K562 (cell line): ENCODE results near the gene ASCC1. TPM values are rescaled to one million over a fixed set of nuclear protein-coding genes. Genes with fewer than 3 reads are reported as not detected.

Source experiments
- ARID1B ChIP-seq: fragments of 450-650 bp; IDR thresholded peaks from 2 replicates; pipeline ENCODE4 v1.6.1; 2016; ENCODE audit warnings: antibody characterized with exemption, mild to moderate bottlenecking, inconsistent platforms
- ATF3 ChIP-seq, 2 experiments: fragments of 450-650 bp in 1 of 2; sonication (generic) in 1 of 2; formaldehyde crosslinking in 1 of 2; IDR thresholded peaks in 1 of 2; conservative IDR thresholded peaks in 1 of 2; 2 replicates each; pipeline versions ENCODE4 v1.6.1 to v1.8.1; 2016 to 2023; ENCODE audit warnings: mild to moderate bottlenecking in 2 of 2, moderate library complexity in 2 of 2, inconsistent platforms in 1 of 2, missing genetic modification reagents in 1 of 2
- ATF7 ChIP-seq: fragments of 450-650 bp; IDR thresholded peaks from 2 replicates; pipeline ENCODE4 v1.7.1; 2014; ENCODE audit warnings: mild to moderate bottlenecking, moderate library complexity
- BMI1 ChIP-seq: fragments of 150-350 bp; IDR thresholded peaks from 2 replicates; pipeline ENCODE4 v1.6.1; 2014; ENCODE audit warnings: low read length
- CBFA2T3 ChIP-seq: fragments of 450-650 bp; IDR thresholded peaks from 2 replicates; pipeline ENCODE4 v1.6.1; 2017
- CXXC5 ChIP-seq: fragments of 250-450 bp; sonication (Bioruptor Pico); IDR thresholded peaks from 2 replicates; pipeline ENCODE4 v1.8.0; 2022; ENCODE audit warnings: inconsistent platforms, mild to moderate bottlenecking, moderate library complexity
- FOXJ2 ChIP-seq: fragments of 200-800 bp; sonication (Bioruptor generic); IDR thresholded peaks from 2 replicates; pipeline ENCODE4 v1.6.1; 2016; ENCODE audit warnings: missing genetic modification characterization, missing compliant biosample characterization
- FOXP1 ChIP-seq: sonication (generic); formaldehyde crosslinking; IDR thresholded peaks from 2 replicates; pipeline ENCODE4 v1.8.0; 2022; ENCODE audit warnings: mild to moderate bottlenecking, missing genetic modification reagents
- HES1 ChIP-seq: fragments of 450-650 bp; IDR thresholded peaks from 2 replicates; pipeline ENCODE4 v1.6.1; 2016; ENCODE audit warnings: low read depth, mild to moderate bottlenecking, moderate library complexity
- HMG20B ChIP-seq: fragments of 250-450 bp; sonication (Bioruptor Pico); IDR thresholded peaks from 2 replicates; pipeline ENCODE4 v1.5.0; 2021; ENCODE audit warnings: mild to moderate bottlenecking
- LARP7 ChIP-seq: fragments of 450-650 bp; IDR thresholded peaks from 2 replicates; pipeline ENCODE4 v1.6.1; 2016
- RBBP5 ChIP-seq: fragments of 200-600 bp; sonication (generic); IDR thresholded peaks from 2 replicates; pipeline ENCODE4 v1.6.1; 2012; ENCODE audit warnings: borderline replicate concordance, mild to moderate bottlenecking, low read length, control low read depth, inconsistent platforms; ENCODE audit not compliant: insufficient read depth, poor library complexity, severe bottlenecking
- TBL1XR1 ChIP-seq, 2 experiments: IDR thresholded peaks; 2 replicates each; pipeline ENCODE4 v1.6.1; 2012; ENCODE audit warnings: improper control_type of control experiment in 2 of 2, low read length in 2 of 2, mild to moderate bottlenecking in 1 of 2
- ZBTB1 ChIP-seq: sonication (generic); formaldehyde crosslinking; IDR thresholded peaks from 2 replicates; pipeline ENCODE4 v1.8.1; 2023; ENCODE audit warnings: missing genetic modification reagents, low read depth, mild to moderate bottlenecking, borderline replicate concordance
- ZNF175 ChIP-seq: fragments of 200-800 bp; sonication (Bioruptor generic); IDR thresholded peaks from 2 replicates; pipeline ENCODE4 v1.6.1; 2016; ENCODE audit warnings: low read depth, mild to moderate bottlenecking, missing genetic modification characterization, missing compliant biosample characterization
- ZNF644 ChIP-seq: fragments of 200-800 bp; sonication (Bioruptor generic); IDR thresholded peaks from 2 replicates; pipeline ENCODE4 v1.6.1; 2016; ENCODE audit warnings: low read depth, missing genetic modification characterization, missing compliant biosample characterization
- ZNF668 ChIP-seq: fragments of 250-450 bp; sonication (Bioruptor Pico); IDR thresholded peaks from 2 replicates; pipeline ENCODE4 v1.8.0; 2022; ENCODE audit warnings: mild to moderate bottlenecking, inconsistent platforms
- polyA plus RNA-seq, 8 experiments: library from polyadenylated mRNA; depleted of rRNA in 4 of 8; stranded (reverse) in 5 of 8; unstranded in 3 of 8; fragments of >200 nt; fragmentation: Nextera tagmentation in 2 of 8; fragmentation: Illumina TruSeq in 1 of 8; extraction: Ambion mirVana in 2 of 8; extraction: Trizol in 1 of 8; gene quantifications; 2 replicates each; pipeline versions ENCODE4 v1.2.1 to v1.2.3, GENCODE V29; 2011 to 2014; ENCODE audit warnings: inconsistent platforms in 1 of 8, missing spikeins in 1 of 8
- total RNA-seq, 7 experiments: library from RNA; depleted of rRNA in 6 of 7; stranded (reverse); fragments of >200 nt in 6 of 7; fragmentation: Illumina TruSeq in 2 of 7; extraction: Trizol in 2 of 7; gene quantifications; 2 replicates each; pipeline versions ENCODE4 v1.2.1 to v1.2.3, GENCODE V29; 2011 to 2021; ENCODE audit warnings: low replicate concordance in 1 of 7
- TF ChIP-seq, protein P1 (sequence below), 3 experiments: IDR thresholded peaks in 2 of 3; conservative IDR thresholded peaks in 1 of 3; 2 replicates each; pipeline ENCODE4 v1.5.1; 2011 to 2012; ENCODE audit warnings: low read length in 3 of 3, mild to moderate bottlenecking in 3 of 3, control low read depth in 2 of 3, improper control_type of control experiment in 1 of 3, inconsistent platforms in 1 of 3, low read depth in 1 of 3, mixed read lengths in 1 of 3, moderate library complexity in 1 of 3; ENCODE audit not compliant: insufficient read depth in 2 of 3
- TF ChIP-seq, protein P2 (sequence below), 2 experiments: fragments of 250-450 bp in 1 of 2; fragments of 450-650 bp in 1 of 2; sonication (Bioruptor Pico) in 1 of 2; IDR thresholded peaks; 2 replicates each; pipeline versions ENCODE4 v1.6.1 to v1.8.0; 2016 to 2021; ENCODE audit warnings: mild to moderate bottlenecking in 2 of 2, moderate library complexity in 2 of 2, missing compliant biosample characterization in 1 of 2, missing genetic modification characterization in 1 of 2
- TF ChIP-seq, protein P3 (sequence below): fragments of 450-650 bp; IDR thresholded peaks from 2 replicates; pipeline ENCODE4 v1.6.1; 2016
- TF ChIP-seq, protein P4 (sequence below): fragments of 200-800 bp; sonication (Bioruptor generic); IDR thresholded peaks from 2 replicates; pipeline ENCODE4 v1.6.1; 2017; ENCODE audit warnings: missing genetic modification characterization, missing compliant biosample characterization

The ASCC1 gene
- total and polyA plus RNA-seq, 9 of the 15 experiments (the other 6 are each of a cell fraction or from before 2014, with no cell fraction given): 31.7 to 73.3 (median 52.8) TPM

GRCh38 chr10:72243822-72244437 is 27.9 kb upstream of the ASCC1 start (continued):
- TF ChIP-seq, protein P1, sequence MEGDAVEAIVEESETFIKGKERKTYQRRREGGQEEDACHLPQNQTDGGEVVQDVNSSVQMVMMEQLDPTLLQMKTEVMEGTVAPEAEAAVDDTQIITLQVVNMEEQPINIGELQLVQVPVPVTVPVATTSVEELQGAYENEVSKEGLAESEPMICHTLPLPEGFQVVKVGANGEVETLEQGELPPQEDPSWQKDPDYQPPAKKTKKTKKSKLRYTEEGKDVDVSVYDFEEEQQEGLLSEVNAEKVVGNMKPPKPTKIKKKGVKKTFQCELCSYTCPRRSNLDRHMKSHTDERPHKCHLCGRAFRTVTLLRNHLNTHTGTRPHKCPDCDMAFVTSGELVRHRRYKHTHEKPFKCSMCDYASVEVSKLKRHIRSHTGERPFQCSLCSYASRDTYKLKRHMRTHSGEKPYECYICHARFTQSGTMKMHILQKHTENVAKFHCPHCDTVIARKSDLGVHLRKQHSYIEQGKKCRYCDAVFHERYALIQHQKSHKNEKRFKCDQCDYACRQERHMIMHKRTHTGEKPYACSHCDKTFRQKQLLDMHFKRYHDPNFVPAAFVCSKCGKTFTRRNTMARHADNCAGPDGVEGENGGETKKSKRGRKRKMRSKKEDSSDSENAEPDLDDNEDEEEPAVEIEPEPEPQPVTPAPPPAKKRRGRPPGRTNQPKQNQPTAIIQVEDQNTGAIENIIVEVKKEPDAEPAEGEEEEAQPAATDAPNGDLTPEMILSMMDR (IDR thresholded peaks at IDR 0.05 in 2 of 3, conservative IDR thresholded peaks at IDR 0.05 in 1 of 3; ENCODE audit: insufficient read depth in 2 of 3, low read depth in 1 of 3, low read length in 3 of 3): peak in 2 of 3 experiments; percentile 41 to 50; a peak in 3 of 6 replicates
- peak; percentile 60; the same call in 1 of the 2 replicates for TF ChIP-seq HES1
- no peak for TF ChIP-seq LARP7
- TF ChIP-seq FOXJ2 (tag): no peak
- TF ChIP-seq FOXP1 (CRISPR knock-in tag): 0 out of 2 replicates have a peak, but pooled peaks have one; percentile 33
- no peak for TF ChIP-seq ZBTB1 (CRISPR knock-in tag)
- TF ChIP-seq RBBP5: peak; percentile 21
- TF ChIP-seq CXXC5: peak; percentile 71
- no peak for TF ChIP-seq BMI1
- TF ChIP-seq, protein P2, sequence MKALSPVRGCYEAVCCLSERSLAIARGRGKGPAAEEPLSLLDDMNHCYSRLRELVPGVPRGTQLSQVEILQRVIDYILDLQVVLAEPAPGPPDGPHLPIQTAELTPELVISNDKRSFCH (CRISPR knock-in tag; IDR thresholded peaks at IDR 0.05): no peak
- TF ChIP-seq, protein P2 (tag; IDR thresholded peaks at IDR 0.05): peak; percentile 67; the same call in 1 of the 2 replicates
- TF ChIP-seq, protein P3, sequence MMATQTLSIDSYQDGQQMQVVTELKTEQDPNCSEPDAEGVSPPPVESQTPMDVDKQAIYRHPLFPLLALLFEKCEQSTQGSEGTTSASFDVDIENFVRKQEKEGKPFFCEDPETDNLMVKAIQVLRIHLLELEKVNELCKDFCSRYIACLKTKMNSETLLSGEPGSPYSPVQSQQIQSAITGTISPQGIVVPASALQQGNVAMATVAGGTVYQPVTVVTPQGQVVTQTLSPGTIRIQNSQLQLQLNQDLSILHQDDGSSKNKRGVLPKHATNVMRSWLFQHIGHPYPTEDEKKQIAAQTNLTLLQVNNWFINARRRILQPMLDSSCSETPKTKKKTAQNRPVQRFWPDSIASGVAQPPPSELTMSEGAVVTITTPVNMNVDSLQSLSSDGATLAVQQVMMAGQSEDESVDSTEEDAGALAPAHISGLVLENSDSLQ: peak; percentile 90
- no peak for TF ChIP-seq ZNF175 (CRISPR knock-in tag)
- TF ChIP-seq ZNF644: 0 out of 2 replicates have a peak, but pooled peaks have one; percentile 1
- TF ChIP-seq ZNF668 (CRISPR knock-in tag): no peak
- peak; percentile 60 for TF ChIP-seq CBFA2T3
- no peak for TF ChIP-seq ATF3 (IDR thresholded peaks at IDR 0.05)
- no peak for TF ChIP-seq ATF3 (CRISPR knock-in tag; conservative IDR thresholded peaks at IDR 0.05)
- TF ChIP-seq, protein P4, sequence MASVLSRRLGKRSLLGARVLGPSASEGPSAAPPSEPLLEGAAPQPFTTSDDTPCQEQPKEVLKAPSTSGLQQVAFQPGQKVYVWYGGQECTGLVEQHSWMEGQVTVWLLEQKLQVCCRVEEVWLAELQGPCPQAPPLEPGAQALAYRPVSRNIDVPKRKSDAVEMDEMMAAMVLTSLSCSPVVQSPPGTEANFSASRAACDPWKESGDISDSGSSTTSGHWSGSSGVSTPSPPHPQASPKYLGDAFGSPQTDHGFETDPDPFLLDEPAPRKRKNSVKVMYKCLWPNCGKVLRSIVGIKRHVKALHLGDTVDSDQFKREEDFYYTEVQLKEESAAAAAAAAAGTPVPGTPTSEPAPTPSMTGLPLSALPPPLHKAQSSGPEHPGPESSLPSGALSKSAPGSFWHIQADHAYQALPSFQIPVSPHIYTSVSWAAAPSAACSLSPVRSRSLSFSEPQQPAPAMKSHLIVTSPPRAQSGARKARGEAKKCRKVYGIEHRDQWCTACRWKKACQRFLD (CRISPR knock-in tag): no peak
- peak in 1 of 2 experiments; percentile 62; a peak in 1 of 4 replicates for TF ChIP-seq TBL1XR1 (IDR thresholded peaks at IDR 0.05; ENCODE audit: low read length in 2 of 2)
- TF ChIP-seq ARID1B: peak; percentile 39; the same call in 1 of the 2 replicates
- TF ChIP-seq HMG20B (CRISPR knock-in tag): no peak
- peak; percentile 25; the same call in 1 of the 2 replicates for TF ChIP-seq ATF7
